HCT116 (cell line): ENCODE data around the gene IL17RB. TPM values are rescaled to one million over a fixed set of nuclear protein-coding genes. Genes with fewer than 3 reads are reported as not detected.

Experiments
- ATAC-seq: fragments of 200-7000 bp; cut with Tn5 transposase; 2 replicates; pipeline ENCODE4 v1.9.1; 2020; ENCODE audit warnings: mild to moderate bottlenecking, moderate library complexity
- BruUV-seq: library from RNA; stranded (reverse); fragments of 400-500 nt; replicated peaks from 2 replicates; lab custom pipeline; 2021; lab: Mats Ljungman, UMichigan
- CTCF ChIA-PET: fragments of 300-600 bp; sonication (Branson Sonifier 250); formaldehyde crosslinking; loops from one replicate; lab custom pipeline; 2021; ENCODE audit warnings: antibody characterized with exemption; lab: Charles Lee
- POLR2A ChIA-PET: fragments of 300-600, 350-600 bp; sonication (Branson Sonifier 250); formaldehyde crosslinking; loops from one replicate; lab custom pipeline; 2021; ENCODE audit warnings: antibody characterized with exemption; lab: Charles Lee
- RAD21 ChIA-PET, 2 experiments: fragments of 300-600 bp; sonication (Branson Sonifier 250); formaldehyde crosslinking; loops; one replicate each; lab custom pipeline; 2023; ENCODE audit warnings: low total read pairs in 2 of 2; ENCODE audit not compliant: uncharacterized antibody in 2 of 2, unreplicated experiment in 2 of 2, low non-redundant PET in 1 of 2; lab: Charles Lee
- DNase-seq: peaks from one replicate; pipeline ENCODE4 v3.0.0-alpha.2; 2010; ENCODE audit warnings: low read depth, low spot score
- H2AFZ ChIP-seq: fragments of 200-600 bp; shearing (Covaris generic), sonication (generic); 2 replicates; pipeline ENCODE4 v1.6.1; 2017; ENCODE audit warnings: low read depth, mixed run types, mixed read lengths, antibody characterized with exemption, low read length; ENCODE audit not compliant: poor library complexity, severe bottlenecking
- H3K27ac ChIP-seq: 2 replicates; pipeline ENCODE4 v1.5.1; 2012; ENCODE audit warnings: low read depth, low read length
- H3K27me3 ChIP-seq: fragments of 200-600 bp; sonication (generic); 2 replicates; pipeline ENCODE4 v1.6.1; 2016; ENCODE audit warnings: mixed run types, low read length, mixed read lengths; ENCODE audit not compliant: insufficient read depth
- H3K36me3 ChIP-seq, 2 experiments: fragments of 200-500 bp in 1 of 2; fragments of 200-600 bp in 1 of 2; sonication (Bioruptor generic) in 1 of 2; sonication (generic) in 1 of 2; 2 replicates each; pipeline versions ENCODE4 v1.5.1 to v1.6.1; 2014 to 2016; ENCODE audit warnings: low read length in 2 of 2, inconsistent platforms in 1 of 2, mixed read lengths in 1 of 2, mixed run types in 1 of 2; ENCODE audit not compliant: insufficient read depth in 2 of 2, control insufficient read depth in 1 of 2
- H3K4me1 ChIP-seq, 2 experiments: fragments of 200-600 bp in 1 of 2; sonication (generic) in 1 of 2; 2 replicates each; pipeline versions ENCODE4 v1.5.1 to v1.6.1; 2012 to 2017; ENCODE audit warnings: low read length in 2 of 2, inconsistent platforms in 1 of 2, mild to moderate bottlenecking in 1 of 2, mixed read lengths in 1 of 2, mixed run types in 1 of 2, moderate library complexity in 1 of 2; ENCODE audit not compliant: insufficient read depth in 2 of 2, control insufficient read depth in 1 of 2
- H3K4me2 ChIP-seq: fragments of 200-600 bp; sonication (generic); 2 replicates; pipeline ENCODE4 v1.6.1; 2017; ENCODE audit warnings: mixed run types, low read length, mixed read lengths
- H3K4me3 ChIP-seq, 2 experiments: fragments of 200-600 bp in 1 of 2; sonication (generic) in 1 of 2; replicated peaks in 1 of 2; 2 replicates each; pipeline ENCODE4 v1.5.1; 2011 to 2016; ENCODE audit warnings: low read length in 2 of 2, control low read depth in 1 of 2, low read depth in 1 of 2, mild to moderate bottlenecking in 1 of 2, mixed read lengths in 1 of 2, mixed run types in 1 of 2
- H3K79me2 ChIP-seq: fragments of 200-600 bp; sonication (generic); 2 replicates; pipeline ENCODE4 v1.6.1; 2017; ENCODE audit warnings: mild to moderate bottlenecking, mixed run types, low read length, moderate library complexity, mixed read lengths; ENCODE audit not compliant: insufficient read depth
- H3K9ac ChIP-seq: fragments of 200-600 bp; sonication (generic); 2 replicates; pipeline ENCODE4 v1.6.1; 2016; ENCODE audit warnings: low read length, mixed read lengths
- H3K9me2 ChIP-seq: fragments of 200-600 bp; sonication (generic), shearing (Covaris generic); 2 replicates; pipeline ENCODE4 v1.6.1; 2017; ENCODE audit warnings: mixed run types, mild to moderate bottlenecking, moderate library complexity; ENCODE audit not compliant: insufficient read depth
- H3K9me3 ChIP-seq, 2 experiments: fragments of 200-500 bp in 1 of 2; fragments of 200-600 bp in 1 of 2; sonication (Bioruptor generic) in 1 of 2; sonication (generic) in 1 of 2; 2 replicates each; pipeline ENCODE4 v1.6.1; 2014 to 2017; ENCODE audit warnings: low read length in 2 of 2, mixed read lengths in 2 of 2, inconsistent platforms in 1 of 2, low read depth in 1 of 2, mild to moderate bottlenecking in 1 of 2, mixed run types in 1 of 2, moderate library complexity in 1 of 2; ENCODE audit not compliant: control insufficient read depth in 1 of 2, insufficient read depth in 1 of 2
- H4K20me1 ChIP-seq: fragments of 200-600 bp; sonication (generic), shearing (Covaris generic); 2 replicates; pipeline ENCODE4 v1.6.1; 2017; ENCODE audit warnings: mixed run types, mild to moderate bottlenecking, moderate library complexity; ENCODE audit not compliant: insufficient read depth
- CTCF ChIP-seq, 3 experiments: fragments of 200-600 bp in 1 of 3; sonication (generic) in 1 of 3; IDR thresholded peaks in 2 of 3; conservative IDR thresholded peaks in 1 of 3; 2 replicates each; pipeline ENCODE4 v1.5.1; 2012 to 2017; ENCODE audit warnings: low read depth in 2 of 3, low read length in 2 of 3, antibody characterized with exemption in 1 of 3, borderline replicate concordance in 1 of 3, control low read depth in 1 of 3, mild to moderate bottlenecking in 1 of 3, mixed read lengths in 1 of 3, mixed run types in 1 of 3, moderate library complexity in 1 of 3; ENCODE audit not compliant: insufficient read depth in 1 of 3
- ELF1 ChIP-seq: IDR thresholded peaks from 2 replicates; pipeline ENCODE4 v1.6.1; 2012; ENCODE audit warnings: low read depth, borderline replicate concordance
- JUND ChIP-seq: IDR thresholded peaks from 2 replicates; pipeline ENCODE4 v1.6.1; 2012
- RAD21 ChIP-seq: IDR thresholded peaks from 2 replicates; pipeline ENCODE4 v1.6.1; 2012; ENCODE audit warnings: low read depth, mild to moderate bottlenecking
- REST ChIP-seq: IDR thresholded peaks from 2 replicates; pipeline ENCODE4 v1.6.1; 2012; ENCODE audit warnings: low read depth
- SP1 ChIP-seq: IDR thresholded peaks from 2 replicates; pipeline ENCODE4 v1.6.1; 2012; ENCODE audit warnings: low read depth
- SRF ChIP-seq: IDR thresholded peaks from 2 replicates; pipeline ENCODE4 v1.6.1; 2012; ENCODE audit warnings: low read depth
- TCF7L2 ChIP-seq: IDR thresholded peaks from 2 replicates; pipeline ENCODE4 v1.7.0; 2011; ENCODE audit warnings: borderline replicate concordance, inconsistent platforms; ENCODE audit not compliant: insufficient read depth, insufficient read length; ENCODE audit errors: extremely low read depth
- YY1 ChIP-seq: IDR thresholded peaks from 2 replicates; pipeline ENCODE4 v1.6.1; 2011; ENCODE audit warnings: low read length, low read depth, moderate library complexity, mild to moderate bottlenecking; ENCODE audit not compliant: insufficient replicate concordance; ENCODE audit errors: extremely low read depth
- ZFX ChIP-seq: fragments of 450-650 bp; IDR thresholded peaks from 2 replicates; pipeline ENCODE4 v1.6.1; 2017
- intact Hi-C: fragments of 100-400 bp; cut with micrococcal nuclease; formaldehyde crosslinking; loops from 2 replicates; pipeline ENCODE4 v1.10.0; 2022
- total RNA-seq: library from RNA; stranded (reverse); gene quantifications from one replicate; pipeline ENCODE4 v1.2.1, GENCODE V29; 2021; ENCODE audit not compliant: unreplicated experiment

IL17RB gene
- total RNA-seq, 1 experiment from 2014 or later: 8.3 TPM

- 0 out of 2 replicates have a peak, but pooled peaks have one; percentile 21 for TF ChIP-seq SRF
- TF ChIP-seq SP1: no peak; the same call in 1 of the 2 replicates
- TF ChIP-seq TCF7L2: peak; percentile 50
- TF ChIP-seq RAD21: no peak; the same call in 1 of the 2 replicates
These were observed 35.6 kb downstream of the IL17RB start, which contains the start of gene ACTR8 (continued) for GRCh38 chr3:53881691-53882593.

GRCh38 chr3:53883008-53883407, 36.6 kb downstream of the IL17RB start:
- Histone ChIP-seq H3K9ac (no peak overlapping the region), H4K20me1 (no peaks in the 10 kb centered on the region), H3K9me3 (no peaks in the 10 kb centered on the region), H3K79me2 (peaks cover 28% of the 10 kb centered on the region), H3K4me3 (no peak overlapping the region), H3K27me3 (no peaks in the 10 kb centered on the region), H3K4me1 (peaks cover 2 to 15% of the 10 kb centered on the region in 2 experiments; a peak in 1 of 4 replicates), H3K4me2 (no peak overlapping the region), H2AFZ (no peak overlapping the region), H3K36me3 (peaks cover 22 to 36% of the 10 kb centered on the region in 2 experiments), H3K9me2 (no peaks in the 10 kb centered on the region), H3K27ac (no peak overlapping the region)
- CTCF ChIA-PET: no interaction called here
- ATAC-seq (no peak), DNase-seq (no peak)
- POLR2A ChIA-PET: no interaction called here
- intact Hi-C loops: no loop called here
- BruUV-seq: no TSS peak
- RAD21 ChIA-PET: no interaction called here
- TF ChIP-seq YY1: no peak
- TF ChIP-seq CTCF (IDR thresholded peaks at IDR 0.05 in 2 of 3, conservative IDR thresholded peaks at IDR 0.05 in 1 of 3; ENCODE audit: borderline replicate concordance in 1 of 3, insufficient read depth in 1 of 3, low read depth in 2 of 3, low read length in 2 of 3): no peak
- no peak for TF ChIP-seq TCF7L2
- no peak for TF ChIP-seq REST
- no peak for TF ChIP-seq JUND
- no peak for TF ChIP-seq ELF1
- no peak for TF ChIP-seq ZFX
